Measurements from ENCODE around the gene SHE.
"Not testable (repeated sequence)": the region's sequence is repeated elsewhere in the genome, so short reads cannot be mapped to it uniquely, and the experiment has no call there.

DNA sequence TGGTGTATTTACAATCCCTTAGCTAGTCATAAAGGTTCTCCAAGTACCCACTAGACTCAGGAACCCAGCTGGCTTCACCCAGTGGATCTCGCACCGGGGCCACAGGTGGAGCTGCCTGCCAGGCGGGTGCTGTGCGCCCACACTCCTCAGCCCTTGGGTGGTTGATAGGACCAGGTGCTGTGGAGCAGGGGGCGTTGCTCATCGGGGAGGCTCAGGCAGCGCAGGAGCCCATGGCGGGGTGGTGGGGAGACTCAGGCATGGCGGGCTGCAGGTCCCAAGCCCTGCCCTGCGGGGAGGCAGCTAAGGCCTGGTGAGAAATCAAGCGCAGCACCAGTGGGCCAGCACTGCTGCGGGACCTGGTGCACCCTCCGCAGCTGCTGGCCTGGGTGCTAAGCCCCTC lies 29.7 kb upstream of the SHE start:
- TF ChIP-seq, protein P1, sequence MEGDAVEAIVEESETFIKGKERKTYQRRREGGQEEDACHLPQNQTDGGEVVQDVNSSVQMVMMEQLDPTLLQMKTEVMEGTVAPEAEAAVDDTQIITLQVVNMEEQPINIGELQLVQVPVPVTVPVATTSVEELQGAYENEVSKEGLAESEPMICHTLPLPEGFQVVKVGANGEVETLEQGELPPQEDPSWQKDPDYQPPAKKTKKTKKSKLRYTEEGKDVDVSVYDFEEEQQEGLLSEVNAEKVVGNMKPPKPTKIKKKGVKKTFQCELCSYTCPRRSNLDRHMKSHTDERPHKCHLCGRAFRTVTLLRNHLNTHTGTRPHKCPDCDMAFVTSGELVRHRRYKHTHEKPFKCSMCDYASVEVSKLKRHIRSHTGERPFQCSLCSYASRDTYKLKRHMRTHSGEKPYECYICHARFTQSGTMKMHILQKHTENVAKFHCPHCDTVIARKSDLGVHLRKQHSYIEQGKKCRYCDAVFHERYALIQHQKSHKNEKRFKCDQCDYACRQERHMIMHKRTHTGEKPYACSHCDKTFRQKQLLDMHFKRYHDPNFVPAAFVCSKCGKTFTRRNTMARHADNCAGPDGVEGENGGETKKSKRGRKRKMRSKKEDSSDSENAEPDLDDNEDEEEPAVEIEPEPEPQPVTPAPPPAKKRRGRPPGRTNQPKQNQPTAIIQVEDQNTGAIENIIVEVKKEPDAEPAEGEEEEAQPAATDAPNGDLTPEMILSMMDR (IDR thresholded peaks at IDR 0.05 in 4 of 5, conservative IDR thresholded peaks at IDR 0.05 in 1 of 5) = not testable (repeated sequence)
- not testable (repeated sequence) for TF ChIP-seq POLR2A (IDR thresholded peaks at IDR 0.05)

Data from gastrocnemius medialis (tissue), 4 donors.